Cardiac fibroblast (primary cell): ENCODE results near the gene NPAS3.

Source experiments
- DNase-seq, 2 donors: peaks; one replicate each; pipeline versions ENCODE4 v3.0.0 to v3.0.0-alpha.2; 2010; ENCODE audit warnings: low read depth in 2 of 2
- H3K4me3 ChIP-seq, 2 donors: replicated peaks in 1 of 2; 1 replicate in 1 of 2; 2 replicates in 1 of 2; pipeline ENCODE4 v1.5.1; 2011; ENCODE audit warnings: low read depth in 2 of 2, low read length in 2 of 2, mild to moderate bottlenecking in 2 of 2, moderate library complexity in 1 of 2
- TF ChIP-seq, protein P1 (sequence below): IDR thresholded peaks from one replicate; pipeline ENCODE4 v1.5.1; 2011; ENCODE audit warnings: low read depth, mild to moderate bottlenecking, low read length, inconsistent platforms

The NPAS3 gene

DNA sequence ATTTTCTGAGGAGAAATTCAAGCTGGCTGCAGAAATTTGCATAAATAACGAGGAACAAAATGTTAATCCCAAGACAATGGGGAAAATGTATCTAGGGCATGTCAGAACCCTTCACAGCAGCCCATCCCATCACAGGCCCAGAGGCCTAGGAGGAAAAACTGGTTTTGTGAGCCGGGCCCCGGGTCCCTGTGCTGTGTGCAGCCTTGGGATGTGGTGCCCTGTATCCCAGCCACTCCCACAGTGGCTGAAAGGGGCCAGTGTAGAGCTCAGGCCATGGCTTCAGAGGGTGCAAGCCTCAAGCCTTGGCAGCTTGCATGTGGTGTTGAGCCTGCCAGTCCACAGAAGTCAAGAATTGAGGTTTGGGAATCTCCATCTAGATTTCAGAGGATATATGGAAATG, 57.7 kb downstream of the NPAS3 start:
- DNase-seq: no peak
- TF ChIP-seq, protein P1, sequence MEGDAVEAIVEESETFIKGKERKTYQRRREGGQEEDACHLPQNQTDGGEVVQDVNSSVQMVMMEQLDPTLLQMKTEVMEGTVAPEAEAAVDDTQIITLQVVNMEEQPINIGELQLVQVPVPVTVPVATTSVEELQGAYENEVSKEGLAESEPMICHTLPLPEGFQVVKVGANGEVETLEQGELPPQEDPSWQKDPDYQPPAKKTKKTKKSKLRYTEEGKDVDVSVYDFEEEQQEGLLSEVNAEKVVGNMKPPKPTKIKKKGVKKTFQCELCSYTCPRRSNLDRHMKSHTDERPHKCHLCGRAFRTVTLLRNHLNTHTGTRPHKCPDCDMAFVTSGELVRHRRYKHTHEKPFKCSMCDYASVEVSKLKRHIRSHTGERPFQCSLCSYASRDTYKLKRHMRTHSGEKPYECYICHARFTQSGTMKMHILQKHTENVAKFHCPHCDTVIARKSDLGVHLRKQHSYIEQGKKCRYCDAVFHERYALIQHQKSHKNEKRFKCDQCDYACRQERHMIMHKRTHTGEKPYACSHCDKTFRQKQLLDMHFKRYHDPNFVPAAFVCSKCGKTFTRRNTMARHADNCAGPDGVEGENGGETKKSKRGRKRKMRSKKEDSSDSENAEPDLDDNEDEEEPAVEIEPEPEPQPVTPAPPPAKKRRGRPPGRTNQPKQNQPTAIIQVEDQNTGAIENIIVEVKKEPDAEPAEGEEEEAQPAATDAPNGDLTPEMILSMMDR: no peak
- no peak overlapping the region for H3K4me3 ChIP-seq

DNA sequence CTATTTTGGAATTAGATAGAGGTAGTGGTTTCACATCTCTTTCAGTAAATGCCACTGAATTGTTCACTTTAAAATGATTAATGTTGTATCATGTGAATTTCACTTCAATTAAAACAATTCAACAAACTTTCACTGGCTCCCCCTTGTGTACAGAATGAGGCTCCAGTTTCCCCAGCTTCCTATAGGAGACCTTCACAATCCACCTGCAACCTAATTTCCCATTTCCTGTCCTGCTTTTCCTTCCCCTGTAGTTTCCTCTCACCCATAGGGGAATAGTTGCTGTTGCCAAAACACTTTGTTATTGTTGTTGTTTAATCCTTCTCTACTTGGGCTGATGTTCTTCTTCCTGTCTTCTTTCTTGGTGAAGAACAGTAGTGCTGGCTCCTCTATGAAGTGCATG, 59.8 kb downstream of the NPAS3 start:
- TF ChIP-seq, protein P1: peak; percentile 69
- DNase-seq: peak; percentile 42 to 57
- H3K4me3 ChIP-seq: no peak overlapping the region

DNA sequence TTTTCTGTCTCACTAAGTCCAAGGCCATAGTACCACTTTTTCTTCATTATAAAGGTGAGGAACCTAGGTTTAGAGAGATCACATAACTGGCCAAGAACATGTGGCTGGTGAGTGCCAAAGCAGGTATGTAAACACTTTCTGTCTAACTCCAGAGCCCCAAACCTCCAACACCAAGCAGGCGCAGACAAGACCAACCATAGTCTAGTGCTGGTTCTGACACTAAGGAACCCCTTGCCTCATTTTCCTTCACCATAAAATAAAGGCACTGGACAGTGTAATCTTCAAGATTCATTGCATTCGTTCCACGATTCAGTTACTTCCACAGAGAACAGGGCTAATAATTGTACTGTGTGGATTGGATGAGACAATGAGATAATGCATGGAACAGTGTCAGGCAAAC, 71.0 kb downstream of the NPAS3 start:
- no peak overlapping the region for H3K4me3 ChIP-seq
- TF ChIP-seq, protein P1: no peak
- DNase-seq: no peak

DNA sequence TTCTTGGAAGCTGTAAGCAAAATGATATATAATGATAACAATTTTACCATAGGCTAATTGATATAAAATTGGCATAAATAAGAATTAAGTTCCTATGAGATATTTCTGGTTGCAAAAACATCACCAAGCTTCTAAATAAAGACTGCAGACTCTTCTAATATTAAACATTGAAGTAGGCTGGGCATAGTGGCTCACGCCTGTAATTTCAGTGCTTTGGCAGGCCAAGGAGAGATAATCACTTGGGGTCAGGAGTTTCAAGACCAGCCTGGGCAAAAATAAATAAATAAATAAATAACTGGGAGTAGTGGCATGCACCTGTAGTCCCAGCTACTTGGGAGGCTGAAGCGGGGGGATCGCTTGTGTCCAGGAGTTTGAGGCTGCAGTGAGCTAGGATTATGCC, 71.8 kb downstream of the NPAS3 start:
- no peak overlapping the region for H3K4me3 ChIP-seq
- TF ChIP-seq, protein P1: no peak
- DNase-seq: no peak

DNA sequence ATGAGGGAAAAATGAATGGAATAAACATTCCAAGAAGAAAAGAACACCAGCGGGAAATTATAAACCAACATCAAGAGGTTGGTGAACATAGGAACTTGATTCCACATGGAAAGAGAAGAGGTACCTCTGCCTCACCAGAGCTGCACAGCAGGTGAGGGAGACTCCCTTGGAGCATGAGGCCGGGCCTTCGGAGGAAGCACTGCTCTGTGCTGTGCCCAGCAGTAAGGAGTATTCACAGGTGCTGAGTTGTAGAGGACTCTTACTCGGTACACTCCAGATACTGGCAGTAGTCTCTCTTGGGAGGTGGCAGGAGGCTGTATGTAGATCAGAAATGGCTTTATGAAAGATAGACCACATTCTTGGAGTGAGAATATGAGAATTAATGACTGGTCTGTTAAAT, 76.0 kb downstream of the NPAS3 start:
- H3K4me3 ChIP-seq: no peak overlapping the region
- TF ChIP-seq, protein P1: no peak
- DNase-seq: no peak

DNA sequence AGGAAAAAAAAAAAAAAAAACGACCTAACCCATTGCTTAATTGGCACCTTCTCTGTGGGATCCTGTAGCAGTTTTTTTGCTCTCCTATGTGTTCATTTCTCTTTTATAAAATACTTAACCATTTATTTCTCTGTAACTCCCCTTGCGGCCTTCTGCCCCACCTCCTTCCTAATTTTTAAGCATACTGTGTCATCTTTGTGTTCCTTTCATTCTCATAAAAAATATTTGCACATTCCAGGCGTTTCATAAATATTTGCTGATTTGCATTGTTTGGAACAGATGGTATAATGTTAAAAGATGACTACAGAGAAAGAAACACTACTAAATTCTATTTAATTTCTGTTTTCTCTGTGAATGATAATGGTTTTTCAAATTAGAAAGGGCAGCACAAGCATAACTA, 77.9 kb downstream of the NPAS3 start:
- peak in 1 of 2 donors; percentile 16 for DNase-seq
- TF ChIP-seq, protein P1: no peak
- H3K4me3 ChIP-seq: no peak overlapping the region

DNA sequence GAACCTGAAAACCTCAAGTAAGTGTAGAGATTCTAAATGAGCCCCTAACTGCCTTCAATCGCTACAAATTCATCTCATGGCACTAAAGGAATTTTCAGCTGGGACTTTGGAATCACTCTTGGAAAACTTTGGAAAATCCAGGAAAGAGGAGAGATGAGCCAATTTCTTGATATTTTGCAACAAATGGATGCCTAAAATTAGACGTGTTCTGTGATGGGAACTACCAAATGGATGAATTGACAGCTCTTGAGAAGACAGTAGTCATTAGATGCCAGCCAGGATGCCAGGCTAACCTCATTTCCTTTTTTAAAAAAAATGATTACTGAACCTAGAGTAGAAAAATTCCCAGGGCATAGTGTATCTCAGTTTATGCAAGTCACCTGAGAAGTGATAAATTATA, 78.3 kb downstream of the NPAS3 start:
- DNase-seq: no peak
- H3K4me3 ChIP-seq: no peak overlapping the region
- TF ChIP-seq, protein P1: no peak
